ENCODE data around the gene VIT.
"Not testable (repeated sequence)": the region's sequence is repeated elsewhere in the genome, so short reads cannot be mapped to it uniquely, and the experiment has no call there.

Gene VIT

DNA sequence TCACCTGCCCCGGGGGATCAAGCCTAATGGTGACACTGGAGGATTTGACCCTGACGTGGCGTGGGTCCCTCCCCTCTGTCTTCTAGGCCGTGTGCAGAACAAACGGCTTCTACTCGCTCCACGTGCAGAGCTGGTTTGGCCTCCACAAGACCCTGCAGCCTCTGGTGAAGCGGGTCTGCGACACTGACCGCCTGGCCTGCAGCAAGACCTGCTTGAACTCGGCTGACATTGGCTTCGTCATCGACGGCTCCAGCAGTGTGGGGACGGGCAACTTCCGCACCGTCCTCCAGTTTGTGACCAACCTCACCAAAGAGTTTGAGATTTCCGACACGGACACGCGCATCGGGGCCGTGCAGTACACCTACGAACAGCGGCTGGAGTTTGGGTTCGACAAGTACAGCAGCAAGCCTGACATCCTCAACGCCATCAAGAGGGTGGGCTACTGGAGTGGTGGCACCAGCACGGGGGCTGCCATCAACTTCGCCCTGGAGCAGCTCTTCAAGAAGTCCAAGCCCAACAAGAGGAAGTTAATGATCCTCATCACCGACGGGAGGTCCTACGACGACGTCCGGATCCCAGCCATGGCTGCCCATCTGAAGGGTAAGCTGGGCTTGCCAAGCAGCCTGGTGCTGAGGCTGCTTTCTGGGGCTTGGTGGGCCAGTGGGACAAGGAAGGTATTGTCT is 112.0 kb downstream of the VIT start:
- DNase-seq (ENCODE audit: low read depth), result no peak

DNA sequence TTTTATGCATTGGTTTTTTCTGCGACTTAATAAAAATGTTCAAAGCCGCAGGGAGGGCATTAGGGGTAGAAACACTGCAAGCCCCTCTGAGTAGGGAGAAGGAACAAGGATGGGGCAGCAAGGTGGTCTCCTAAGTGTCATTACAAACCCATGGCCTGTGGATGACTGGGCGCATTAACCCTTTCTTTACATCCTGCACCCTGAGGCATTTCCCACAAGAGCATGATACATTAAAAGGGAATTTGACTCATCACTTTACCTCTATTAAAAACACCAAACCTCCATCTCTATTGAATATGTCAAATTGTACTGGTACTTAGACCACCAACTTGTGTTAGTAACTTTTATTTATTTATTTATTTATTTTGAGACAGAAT is 112.5 kb downstream of the VIT start:
- no peak for DNase-seq (ENCODE audit: low read depth)

DNA sequence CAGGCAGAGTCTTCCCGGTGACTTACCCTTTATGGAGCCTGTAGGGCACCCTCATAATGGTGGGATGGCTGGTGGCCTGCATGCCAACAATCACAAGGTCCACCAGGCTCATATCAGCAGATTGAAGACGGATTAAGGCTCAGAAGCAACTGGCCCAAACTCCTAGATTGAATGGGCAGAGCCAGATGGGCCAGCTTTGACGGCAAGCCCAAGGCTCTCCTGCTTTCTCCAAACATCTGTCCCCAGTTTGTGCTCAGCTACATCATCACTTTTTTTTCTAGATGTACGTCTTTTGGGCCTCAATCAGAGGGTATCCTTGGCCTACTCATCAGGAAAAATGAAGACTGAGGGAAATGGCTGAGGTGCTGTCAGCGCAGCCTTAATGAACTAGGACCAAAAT is 114.6 kb downstream of the VIT start:
- no peak for DNase-seq (ENCODE audit: low read depth)

DNA sequence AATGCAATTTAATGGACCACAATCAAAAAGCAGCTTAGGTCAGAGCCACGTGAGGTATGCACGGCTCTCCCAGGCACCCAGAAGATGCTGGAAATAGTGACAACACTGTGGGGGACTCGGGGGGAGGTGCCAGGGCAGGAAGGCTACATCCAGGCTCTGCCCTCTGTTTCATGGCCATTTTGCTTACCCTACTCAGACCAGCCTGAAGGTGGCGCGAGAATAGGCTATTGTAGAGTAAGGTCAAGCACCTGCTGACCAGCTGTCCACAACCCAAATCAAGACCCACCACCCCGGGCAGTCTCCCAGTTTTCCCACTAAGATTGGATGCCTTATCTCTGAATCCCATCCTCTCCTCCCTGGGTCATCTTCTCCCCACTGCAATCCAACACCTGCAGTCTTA is 115.7 kb downstream of the VIT start:
- DNase-seq (ENCODE audit: low read depth), result no peak

DNA sequence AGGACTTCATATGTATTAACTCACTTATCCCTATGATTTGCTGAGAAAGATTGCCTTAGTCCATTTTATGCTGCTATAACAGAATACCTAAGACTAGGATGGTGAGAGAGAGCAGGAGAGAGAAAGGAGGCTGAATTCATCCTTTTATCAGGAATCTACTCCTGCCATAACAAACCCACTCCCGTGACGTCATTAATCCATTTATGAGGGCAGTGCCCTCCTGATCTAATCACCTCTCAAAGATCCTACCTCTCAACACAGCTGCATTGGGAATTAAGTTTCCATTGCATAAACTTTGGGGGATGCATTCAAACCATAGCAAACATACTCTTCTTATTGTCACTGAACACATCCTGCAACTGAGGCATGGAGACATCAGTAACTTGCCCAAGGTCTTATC is 122.0 kb downstream of the VIT start:
- no peak for DNase-seq (ENCODE audit: low read depth)

DNA sequence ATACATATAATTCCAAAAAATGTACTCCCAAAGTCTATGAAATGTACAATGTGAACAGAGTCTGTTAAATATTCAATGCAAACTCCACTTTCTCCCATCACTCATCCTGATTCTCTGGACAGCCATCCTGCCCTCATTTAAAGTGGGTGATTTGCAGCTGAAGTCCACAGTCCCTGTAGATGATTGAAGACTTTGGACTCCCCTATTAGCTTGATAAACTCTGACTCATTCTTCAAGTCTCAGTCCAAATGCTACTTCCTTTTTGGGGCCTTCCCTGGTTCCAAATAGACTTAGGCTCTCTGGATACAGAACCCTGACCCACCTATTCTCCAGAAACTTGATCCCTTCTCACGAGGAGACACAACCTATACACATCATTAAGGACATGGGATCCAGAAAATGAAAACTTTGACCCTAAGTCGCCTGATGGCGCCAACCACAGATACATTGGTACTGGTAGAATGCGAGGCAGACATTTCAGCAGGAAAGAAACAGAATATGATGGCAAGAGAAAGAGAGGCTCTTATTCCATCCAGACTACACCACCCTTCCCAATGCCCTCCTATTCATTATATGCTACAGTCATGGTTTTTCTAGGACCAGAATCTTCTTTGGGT is 122.7 kb downstream of the VIT start:
- DNase-seq (ENCODE audit: low read depth), result no peak

DNA sequence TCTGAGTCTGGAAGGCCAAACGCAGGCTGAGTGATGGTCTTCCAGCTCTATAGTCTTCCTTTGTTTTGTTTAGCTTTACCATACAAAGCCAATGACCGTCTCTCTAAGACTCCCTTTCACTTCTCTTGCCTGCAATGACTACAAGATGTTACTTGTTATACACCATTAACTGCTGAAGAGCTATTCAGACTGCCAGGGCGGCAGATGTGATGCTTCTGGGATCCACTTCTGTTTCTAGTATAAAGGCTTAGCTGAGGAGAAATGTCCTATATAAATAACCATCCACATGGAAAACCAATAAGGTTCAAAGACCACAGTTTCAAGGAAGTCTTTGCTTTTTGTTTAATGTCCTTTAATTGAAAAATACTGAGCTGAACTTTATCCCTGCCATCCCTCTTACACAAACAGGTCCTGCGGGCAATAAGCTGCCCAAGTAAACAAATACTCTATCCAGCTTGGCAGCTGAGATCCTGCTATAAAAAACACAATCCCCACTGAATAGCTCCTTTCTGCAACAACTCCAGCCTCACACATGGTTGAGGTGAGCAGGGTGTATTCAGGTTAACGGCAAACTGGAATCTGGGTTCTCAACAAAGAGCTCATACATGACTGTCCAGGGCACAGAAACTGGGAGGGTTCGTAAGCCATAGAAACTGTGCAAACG is 124.6 kb downstream of the VIT start:
- no peak for DNase-seq (ENCODE audit: low read depth)

DNA sequence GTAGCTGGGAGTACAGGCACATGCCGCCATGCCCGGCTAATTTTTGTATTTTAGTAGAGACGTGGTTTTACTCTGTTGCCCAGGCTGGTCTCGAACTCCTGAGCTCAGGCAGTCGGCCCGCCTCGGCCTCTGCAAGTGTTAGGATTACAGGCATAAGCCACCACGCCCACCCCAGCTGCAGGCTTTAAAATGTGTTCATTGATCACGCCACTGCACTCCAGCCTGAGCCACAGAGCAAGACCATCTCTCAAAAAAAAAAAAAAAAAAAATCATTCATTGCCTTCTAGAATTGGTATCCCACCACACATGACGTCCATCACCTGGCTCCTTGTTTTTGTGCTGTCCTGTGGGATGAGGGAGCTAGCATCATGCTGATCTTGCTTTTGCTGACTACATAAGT is 127.4 kb downstream of the VIT start:
- no peak for DNase-seq (ENCODE audit: low read depth)

DNA sequence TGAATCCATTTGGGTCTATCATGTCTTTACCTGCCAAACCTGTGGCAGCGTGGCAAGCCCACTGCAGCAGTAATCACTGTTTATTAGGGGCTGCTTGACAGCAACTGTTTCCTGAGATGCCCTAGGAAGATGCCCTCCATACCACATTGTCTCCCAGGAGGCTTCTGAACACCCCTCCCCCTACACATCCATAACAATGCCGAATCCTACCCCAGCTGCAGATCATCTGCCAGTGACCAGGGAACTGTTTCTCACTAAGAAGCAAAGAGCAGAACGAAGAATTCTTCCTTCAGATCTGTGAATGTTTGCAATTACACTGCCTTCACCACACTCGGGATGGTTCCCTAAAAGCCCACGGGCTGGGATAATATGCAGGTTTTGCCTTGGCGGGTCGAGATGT is 127.8 kb downstream of the VIT start:
- no peak for DNase-seq (ENCODE audit: low read depth)

DNA sequence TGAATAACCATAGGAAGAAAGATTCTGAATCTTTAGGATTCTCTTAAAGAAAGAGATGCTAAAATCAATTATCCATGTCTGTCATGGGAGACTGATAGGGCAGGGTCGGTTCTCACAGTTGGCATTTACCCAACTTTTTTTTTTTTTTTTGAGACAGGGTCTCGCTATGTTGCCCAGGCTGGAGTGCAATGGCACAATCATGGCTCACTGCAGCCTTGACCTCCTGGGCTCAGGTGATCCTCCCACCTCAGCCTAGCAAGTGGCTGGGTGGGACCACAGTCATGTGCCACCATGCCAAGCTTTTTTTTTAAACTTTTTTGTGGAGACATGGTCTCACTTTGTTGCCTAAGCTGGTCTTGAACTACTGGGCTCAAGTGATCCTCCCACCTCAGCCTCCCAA is 128.2 kb downstream of the VIT start:
- DNase-seq (ENCODE audit: low read depth), result not testable (repeated sequence)

DNA sequence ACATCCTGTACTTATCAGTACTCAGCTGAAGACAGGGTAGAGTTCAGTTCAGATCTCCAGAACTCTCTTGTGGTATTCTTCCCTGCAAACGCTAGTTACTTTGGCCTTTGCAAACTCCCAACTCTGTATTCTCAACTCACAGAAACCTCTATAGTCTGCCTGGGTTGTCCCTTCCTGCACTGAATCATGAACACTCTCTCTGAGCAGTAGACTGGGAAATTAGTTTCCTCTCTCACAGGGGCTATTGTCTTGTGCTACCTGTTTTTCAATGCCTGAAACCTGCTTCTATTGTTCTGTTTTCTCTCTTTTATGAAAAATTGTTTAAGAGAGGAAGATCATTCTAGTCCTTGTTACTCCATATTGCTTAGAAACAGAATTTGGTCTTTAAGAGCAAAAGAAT is 134.7 kb downstream of the VIT start:
- DNase-seq (ENCODE audit: low read depth), result no peak

DNA sequence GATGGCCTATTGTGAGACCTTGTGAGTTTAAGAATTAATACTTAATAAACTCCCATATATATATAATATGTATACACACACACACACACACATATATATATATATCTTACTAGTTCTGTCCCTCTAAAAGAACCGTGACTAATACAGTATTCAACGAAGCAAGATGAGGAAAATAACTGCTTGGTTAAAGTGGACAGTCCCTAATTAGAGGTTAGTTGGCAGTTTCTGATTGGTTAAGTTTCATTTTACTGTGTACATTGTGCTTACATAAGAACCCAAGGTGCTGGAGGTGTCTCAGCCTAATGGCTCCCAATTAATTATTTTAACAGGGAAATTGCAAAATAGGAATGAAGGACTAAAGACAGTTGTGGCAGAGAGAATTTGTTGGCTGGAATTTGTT is 137.7 kb downstream of the VIT start:
- DNase-seq (ENCODE audit: low read depth), result no peak

DNA sequence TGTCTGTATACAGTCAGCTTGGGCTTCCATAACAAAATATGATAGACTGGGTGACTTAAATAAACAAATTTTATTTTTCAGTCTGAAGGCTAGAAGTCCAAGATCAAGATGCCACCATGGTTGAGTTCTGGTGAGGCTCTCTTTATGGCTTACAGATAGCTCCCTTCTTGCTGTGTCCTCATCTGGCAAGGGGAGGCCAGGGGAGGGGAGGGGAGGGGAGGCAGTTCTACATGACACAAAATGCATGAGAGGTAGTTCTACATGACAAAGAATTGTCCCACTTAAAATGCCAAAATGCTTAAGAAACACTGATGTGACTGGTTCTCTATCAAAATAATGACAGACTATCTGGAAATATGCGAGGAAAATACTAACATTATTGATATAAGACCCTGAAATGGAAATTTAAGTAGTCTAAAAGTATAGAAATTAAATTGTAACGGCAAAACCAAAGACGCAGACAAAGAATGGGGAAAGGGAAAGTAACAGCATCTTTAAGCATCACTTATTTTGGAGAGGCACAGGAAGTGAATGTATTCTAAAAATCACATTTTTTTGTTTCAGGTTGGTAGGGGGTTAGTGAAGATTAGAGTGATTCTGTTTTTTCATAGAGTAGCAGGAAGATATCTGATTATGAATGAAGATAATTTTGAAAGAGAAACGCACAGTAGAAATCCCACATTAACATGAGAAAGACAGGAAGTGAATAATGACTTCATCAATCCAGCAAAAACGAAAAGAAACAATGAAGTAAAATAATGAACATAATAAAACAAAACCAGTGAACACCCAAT is 138.4 kb downstream of the VIT start:
- DNase-seq (ENCODE audit: low read depth), result no peak

DNA sequence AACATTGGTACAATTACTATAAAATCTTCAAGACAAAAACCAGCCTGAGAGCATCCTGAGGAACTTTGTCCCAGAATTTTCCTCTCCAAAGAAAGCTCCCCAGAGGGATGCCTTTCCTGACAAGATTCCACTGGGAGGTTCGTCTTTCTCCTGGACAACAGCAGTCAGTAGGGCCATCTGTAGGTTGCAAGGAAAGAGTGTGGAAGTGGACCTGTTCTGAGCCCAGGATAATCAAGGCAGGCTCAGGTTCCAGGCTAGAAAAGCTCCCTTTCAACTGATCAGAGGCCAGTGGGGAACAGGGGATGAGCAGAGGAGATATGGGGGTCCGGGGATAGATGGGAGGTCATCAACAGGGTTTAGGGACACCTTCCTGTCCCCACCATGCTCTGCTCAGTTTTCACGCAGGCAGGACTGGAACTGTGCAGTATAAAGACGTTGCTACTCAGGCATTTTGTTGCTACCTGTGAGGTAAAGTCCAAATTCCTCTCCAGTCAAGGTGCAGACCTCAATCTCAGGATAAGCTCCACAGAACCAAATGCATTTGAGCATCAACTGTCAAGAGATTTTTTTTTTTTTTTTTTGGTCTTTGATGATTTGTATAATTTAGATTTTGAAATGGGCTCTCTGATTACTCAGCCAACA is 143.6 kb downstream of the VIT start:
- no peak for DNase-seq (ENCODE audit: low read depth)

DNA sequence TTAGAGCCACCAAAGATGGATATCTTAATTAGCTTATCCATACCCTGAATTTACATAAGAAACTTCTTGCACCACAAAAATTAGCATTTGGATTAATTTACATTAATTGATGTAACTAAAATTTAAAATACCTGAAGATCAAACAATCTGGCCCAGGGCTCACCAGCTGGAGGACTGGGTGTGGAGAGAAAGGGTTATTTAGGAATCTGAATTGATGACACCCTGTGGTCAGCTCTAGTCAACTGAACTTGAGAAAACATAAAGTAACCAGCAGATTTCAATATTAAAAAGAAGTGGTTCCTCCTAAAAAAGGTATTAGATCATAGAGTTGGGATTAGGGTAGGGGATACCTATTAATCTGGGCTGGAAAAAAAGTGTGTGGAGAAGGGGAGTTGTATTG is 147.3 kb downstream of the VIT start:
- no peak for DNase-seq (ENCODE audit: low read depth)

DNA sequence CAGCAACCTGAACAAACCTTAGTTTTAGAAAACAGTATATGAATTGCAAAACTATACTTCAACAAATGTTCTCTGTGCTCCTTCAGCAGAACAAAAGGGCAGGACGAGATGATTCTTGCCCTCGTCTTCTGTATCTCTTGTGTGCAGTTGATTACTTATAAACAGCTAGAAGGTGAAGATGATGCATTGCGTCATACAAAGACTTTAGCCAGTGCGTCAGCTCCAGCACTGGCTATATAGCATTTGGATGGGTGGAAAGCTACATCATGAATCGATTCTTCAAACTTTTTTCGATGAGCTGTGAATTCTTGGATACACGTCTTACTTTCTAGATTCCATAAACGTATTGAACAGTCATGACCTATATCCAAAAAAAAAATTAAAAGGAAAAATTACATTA is 152.8 kb downstream of the VIT start:
- no peak for DNase-seq (ENCODE audit: low read depth)

DNA sequence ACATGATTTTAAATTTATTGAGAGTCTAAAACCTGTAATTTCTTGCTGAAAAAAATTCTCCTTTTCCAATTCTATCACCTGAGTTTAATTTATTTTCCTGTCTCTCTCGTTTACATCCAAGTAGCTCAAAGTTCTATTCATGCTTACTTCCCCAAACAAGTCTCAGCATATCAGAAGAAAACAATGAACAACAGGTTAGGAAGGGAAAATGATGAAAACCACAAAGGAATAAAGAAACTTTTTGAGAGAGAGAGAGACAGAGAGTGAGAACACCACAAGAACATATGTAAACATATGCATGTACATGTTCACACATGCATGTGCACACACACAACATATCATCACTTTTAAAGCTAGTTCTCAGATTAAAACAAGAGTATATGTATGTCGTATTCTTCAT is 157.7 kb downstream of the VIT start:
- no peak for DNase-seq (ENCODE audit: low read depth)

DNA sequence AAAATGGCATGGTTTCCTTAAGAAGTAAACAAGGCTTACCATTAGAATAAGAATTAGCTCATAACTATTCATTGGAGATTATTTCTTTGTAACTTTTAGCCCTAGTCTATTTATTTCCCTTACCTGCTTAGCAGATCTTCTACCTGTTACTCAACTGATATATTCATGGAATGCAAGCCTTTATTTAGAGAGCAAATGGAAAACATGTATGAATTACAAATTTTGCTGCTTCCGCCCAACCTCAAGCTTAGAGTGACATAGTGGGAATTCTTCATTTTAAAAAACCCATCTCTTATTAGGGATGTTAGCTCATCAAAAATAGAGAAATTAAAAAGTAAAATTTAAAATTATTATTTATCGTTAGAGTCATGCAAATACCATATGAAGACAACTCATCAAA is 158.9 kb downstream of the VIT start:
- DNase-seq (ENCODE audit: low read depth), result no peak

DNA sequence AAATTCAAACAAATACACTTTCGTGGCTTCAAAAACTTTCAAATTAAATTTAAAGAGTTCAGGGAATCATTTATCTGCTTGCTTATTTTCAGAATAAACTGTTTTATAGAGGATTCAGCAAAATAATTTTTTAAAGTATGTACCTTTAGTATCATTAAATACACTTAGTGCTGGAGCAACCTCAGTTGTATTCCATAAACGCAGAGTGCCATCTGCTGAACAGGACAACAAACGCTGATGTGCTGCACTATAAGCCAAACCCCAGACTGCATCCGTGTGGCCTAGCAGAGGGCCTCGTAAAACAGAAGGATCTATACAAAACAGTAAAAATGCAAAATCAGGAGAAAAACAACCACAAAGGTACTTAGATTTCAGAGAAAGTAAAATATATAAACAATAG is 161.2 kb downstream of the VIT start:
- DNase-seq (ENCODE audit: low read depth), result no peak

DNA sequence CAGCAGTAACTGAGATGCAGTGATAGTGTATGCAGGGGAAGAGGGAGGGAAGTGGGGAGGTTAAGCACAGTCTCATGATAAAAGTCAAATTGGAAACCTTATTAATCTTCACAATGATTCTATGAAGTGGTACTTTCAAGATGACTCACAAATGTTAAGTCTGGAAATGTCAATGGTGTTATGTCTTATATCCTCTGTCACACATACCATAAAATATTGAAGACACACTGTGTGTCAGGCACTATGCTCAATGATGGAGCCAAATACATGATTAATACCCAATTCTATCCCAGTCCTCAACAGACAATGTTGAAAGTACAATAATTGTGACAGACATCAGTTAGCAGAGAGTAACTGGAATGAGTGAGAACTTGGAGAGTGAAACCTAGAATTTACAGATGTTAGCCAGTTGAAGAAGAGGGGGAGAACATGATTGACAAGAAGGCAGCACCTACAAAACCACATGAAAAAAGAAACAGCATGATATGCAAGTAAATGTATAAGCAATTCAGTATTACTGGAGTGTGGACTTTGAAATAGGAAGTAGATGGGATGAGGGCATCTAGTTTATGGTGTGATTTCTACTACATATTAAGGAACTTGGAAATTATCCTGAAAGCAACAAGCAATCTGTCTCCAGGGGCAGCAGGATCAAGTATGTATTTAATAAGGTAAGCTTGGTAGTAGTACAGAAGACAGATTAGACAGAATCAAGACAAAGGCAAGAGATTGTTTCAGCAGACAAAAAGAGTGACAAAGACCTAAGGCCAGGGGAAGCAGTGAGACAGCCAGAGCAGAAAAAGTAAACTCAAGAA is 162.3 kb downstream of the VIT start:
- no peak for DNase-seq (ENCODE audit: low read depth)

DNA sequence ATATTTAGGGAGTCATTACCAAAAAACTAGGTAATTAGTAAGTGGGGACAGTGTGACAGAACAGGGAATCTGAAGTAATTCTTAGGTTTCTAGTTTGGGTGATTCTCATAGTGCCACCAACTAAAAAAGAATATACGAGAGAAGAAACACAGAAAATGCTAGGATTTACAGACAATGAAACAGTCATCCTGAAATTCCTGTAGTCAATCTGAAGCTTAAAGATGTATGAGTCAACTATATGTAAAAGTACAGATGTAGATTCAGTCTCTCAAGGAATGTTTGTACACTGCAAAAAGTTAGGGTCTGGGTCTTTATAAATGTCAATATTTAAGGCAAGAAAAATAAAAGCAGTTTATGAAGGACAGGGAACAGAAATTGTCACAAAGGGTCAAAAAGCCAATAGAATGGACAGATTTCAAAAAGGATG is 162.9 kb downstream of the VIT start:
- DNase-seq (ENCODE audit: low read depth), result no peak

DNA sequence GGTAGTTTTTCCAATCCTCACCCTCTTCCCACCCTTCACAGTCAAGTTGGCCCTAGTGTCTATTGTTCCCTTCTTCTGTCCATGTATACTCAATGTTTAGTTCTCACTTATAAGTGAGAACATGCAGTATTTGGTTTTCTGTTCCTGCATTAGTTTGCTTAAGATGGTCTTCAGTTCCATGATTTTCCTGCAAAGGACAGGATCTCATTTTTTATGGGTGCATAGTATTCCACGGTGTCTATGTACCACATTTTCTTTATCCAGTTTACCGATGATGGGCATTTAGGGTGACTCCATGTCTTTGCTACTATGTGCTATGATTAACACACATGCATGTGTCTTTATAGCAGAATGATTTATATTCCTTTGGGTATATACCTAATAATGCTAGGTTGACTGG is 165.4 kb downstream of the VIT start:
- no peak for DNase-seq (ENCODE audit: low read depth)
